Panc1 (cell line): Measurements from ENCODE around the gene CSF1R. TPM values are rescaled to one million over a fixed set of nuclear protein-coding genes. Genes with fewer than 3 reads are reported as not detected.

Experiments
- ATAC-seq: fragments of 200-7000 bp; cut with Tn5 transposase; 2 replicates; pipeline ENCODE4 v1.9.1; 2020; ENCODE audit warnings: mild to moderate bottlenecking, moderate library complexity
- BruUV-seq: library from RNA; stranded (reverse); fragments of 400-500 nt; replicated peaks from 2 replicates; lab custom pipeline; 2021; lab: Mats Ljungman, UMichigan
- CTCF ChIA-PET: fragments of 300-600 bp; sonication (Branson Sonifier 250); formaldehyde crosslinking; loops from one replicate; lab custom pipeline; 2022; ENCODE audit warnings: antibody characterized with exemption; lab: Charles Lee
- POLR2A ChIA-PET: fragments of 300-600 bp; sonication (Branson Sonifier 250); formaldehyde crosslinking; loops from one replicate; lab custom pipeline; 2022; ENCODE audit warnings: antibody characterized with exemption; lab: Charles Lee
- DNase-seq: peaks from one replicate; pipeline ENCODE4 v3.0.0-alpha.2; 2010; ENCODE audit warnings: low read depth, low spot score
- H3K27ac ChIP-seq: 2 replicates; pipeline ENCODE4 v1.5.1; 2011; ENCODE audit warnings: mild to moderate bottlenecking, low read length, inconsistent platforms
- H3K27me3 ChIP-seq: fragments of 200-500 bp; sonication (Bioruptor generic); 2 replicates; pipeline ENCODE4 v1.6.0; 2014; ENCODE audit warnings: low read length, inconsistent platforms; ENCODE audit not compliant: control insufficient read depth, insufficient read depth
- H3K36me3 ChIP-seq: fragments of 200-500 bp; sonication (Bioruptor generic); 2 replicates; pipeline ENCODE4 v1.5.1; 2014; ENCODE audit warnings: inconsistent platforms, mild to moderate bottlenecking, low read length, moderate library complexity; ENCODE audit not compliant: control insufficient read depth, insufficient read depth
- H3K4me1 ChIP-seq: 2 replicates; pipeline ENCODE4 v1.5.1; 2011; ENCODE audit warnings: inconsistent platforms, mild to moderate bottlenecking, low read length, moderate library complexity; ENCODE audit not compliant: control insufficient read depth, insufficient read depth
- H3K4me3 ChIP-seq, 2 experiments: 2 replicates each; pipeline ENCODE4 v1.5.1; 2011 to 2012; ENCODE audit warnings: low read depth in 2 of 2, low read length in 2 of 2, mild to moderate bottlenecking in 2 of 2, inconsistent platforms in 1 of 2, moderate library complexity in 1 of 2
- H3K9me3 ChIP-seq: fragments of 200-500 bp; sonication (Bioruptor generic); 2 replicates; pipeline ENCODE4 v1.5.1; 2014; ENCODE audit warnings: low read depth, mild to moderate bottlenecking, inconsistent platforms, low read length, moderate library complexity; ENCODE audit not compliant: control insufficient read depth, insufficient read depth
- POLR2AphosphoS5 ChIP-seq: IDR thresholded peaks from 2 replicates; pipeline ENCODE4 v1.6.1; 2012; ENCODE audit warnings: mild to moderate bottlenecking, low read depth, low read length, moderate library complexity
- SIN3A ChIP-seq: IDR thresholded peaks from 2 replicates; pipeline ENCODE4 v1.6.1; 2012; ENCODE audit warnings: low read depth, mild to moderate bottlenecking, low read length, moderate library complexity, borderline replicate concordance; ENCODE audit not compliant: insufficient read depth
- TCF7L2 ChIP-seq: IDR thresholded peaks from 2 replicates; pipeline ENCODE4 v1.6.1; 2011; ENCODE audit warnings: mild to moderate bottlenecking, low read depth, low read length, inconsistent platforms
- in situ Hi-C: cut with HindIII; loops from 2 replicates; pipeline ENCODE4 v1.10.0; 2016; ENCODE audit warnings: low sequenced_read_pairs, low pct_unique_long_range_greater_than_20kb
- intact Hi-C: fragments of 100-400 bp; cut with micrococcal nuclease; formaldehyde crosslinking; loops from one replicate; pipeline ENCODE4 v1.10.0; 2022; ENCODE audit not compliant: unreplicated experiment
- total RNA-seq: library from RNA; stranded (reverse); gene quantifications from one replicate; pipeline ENCODE4 v1.2.1, GENCODE V29; 2021; ENCODE audit not compliant: unreplicated experiment
- TF ChIP-seq, protein P1 (sequence below): fragments of 450-650 bp; IDR thresholded peaks from 2 replicates; pipeline ENCODE4 v1.5.1; 2017; ENCODE audit warnings: mild to moderate bottlenecking
- TF ChIP-seq, protein P2 (sequence below), 2 experiments: IDR thresholded peaks; 2 replicates each; pipeline ENCODE4 v1.6.1; 2011 to 2012; ENCODE audit warnings: low read depth in 2 of 2, control low read depth in 1 of 2, low read length in 1 of 2, mild to moderate bottlenecking in 1 of 2, moderate library complexity in 1 of 2; ENCODE audit not compliant: insufficient read depth in 1 of 2

CSF1R gene
- total RNA-seq, 1 experiment from 2014 or later: 0.05 TPM

DNA sequence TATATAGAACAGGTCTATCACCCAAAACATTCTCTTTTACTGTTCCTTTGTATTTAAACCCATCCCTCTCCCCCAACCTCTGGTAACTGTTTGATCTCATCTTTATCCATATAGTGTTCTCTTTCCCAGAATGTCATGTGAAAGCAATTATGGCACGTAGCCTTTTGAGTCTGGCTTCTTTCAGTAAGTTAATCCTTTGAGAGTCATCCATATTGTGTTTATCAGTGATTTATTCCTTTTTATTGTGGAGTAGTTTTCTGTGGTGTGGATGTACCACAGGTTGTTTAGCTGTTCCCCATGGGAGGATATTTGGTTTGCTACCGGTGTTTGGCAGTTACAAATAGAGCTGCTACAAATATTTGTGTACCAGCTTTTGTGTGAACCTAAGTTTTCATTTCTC, 47.8 kb downstream of the CSF1R start:
- Histone ChIP-seq H3K27me3 (no peaks in the 10 kb centered on the region), H3K9me3 (no peaks in the 10 kb centered on the region), H3K36me3 (peaks cover 61% of the 10 kb centered on the region), H3K4me1 (no peaks in the 10 kb centered on the region), H3K27ac (no peak overlapping the region), H3K4me3 (no peak overlapping the region)
- no TSS peak for BruUV-seq
- ATAC-seq (no peak), DNase-seq (no peak)
- intact Hi-C loops (no loop called here), in situ Hi-C loops (no loop called here)
- ChIA-PET CTCF (no interaction called here), POLR2A (no interaction called here)
- TF ChIP-seq, protein P1, sequence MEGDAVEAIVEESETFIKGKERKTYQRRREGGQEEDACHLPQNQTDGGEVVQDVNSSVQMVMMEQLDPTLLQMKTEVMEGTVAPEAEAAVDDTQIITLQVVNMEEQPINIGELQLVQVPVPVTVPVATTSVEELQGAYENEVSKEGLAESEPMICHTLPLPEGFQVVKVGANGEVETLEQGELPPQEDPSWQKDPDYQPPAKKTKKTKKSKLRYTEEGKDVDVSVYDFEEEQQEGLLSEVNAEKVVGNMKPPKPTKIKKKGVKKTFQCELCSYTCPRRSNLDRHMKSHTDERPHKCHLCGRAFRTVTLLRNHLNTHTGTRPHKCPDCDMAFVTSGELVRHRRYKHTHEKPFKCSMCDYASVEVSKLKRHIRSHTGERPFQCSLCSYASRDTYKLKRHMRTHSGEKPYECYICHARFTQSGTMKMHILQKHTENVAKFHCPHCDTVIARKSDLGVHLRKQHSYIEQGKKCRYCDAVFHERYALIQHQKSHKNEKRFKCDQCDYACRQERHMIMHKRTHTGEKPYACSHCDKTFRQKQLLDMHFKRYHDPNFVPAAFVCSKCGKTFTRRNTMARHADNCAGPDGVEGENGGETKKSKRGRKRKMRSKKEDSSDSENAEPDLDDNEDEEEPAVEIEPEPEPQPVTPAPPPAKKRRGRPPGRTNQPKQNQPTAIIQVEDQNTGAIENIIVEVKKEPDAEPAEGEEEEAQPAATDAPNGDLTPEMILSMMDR: no peak
- TF ChIP-seq SIN3A (no peak), TCF7L2 (no peak), POLR2AphosphoS5 (no peak)
- TF ChIP-seq, protein P2, sequence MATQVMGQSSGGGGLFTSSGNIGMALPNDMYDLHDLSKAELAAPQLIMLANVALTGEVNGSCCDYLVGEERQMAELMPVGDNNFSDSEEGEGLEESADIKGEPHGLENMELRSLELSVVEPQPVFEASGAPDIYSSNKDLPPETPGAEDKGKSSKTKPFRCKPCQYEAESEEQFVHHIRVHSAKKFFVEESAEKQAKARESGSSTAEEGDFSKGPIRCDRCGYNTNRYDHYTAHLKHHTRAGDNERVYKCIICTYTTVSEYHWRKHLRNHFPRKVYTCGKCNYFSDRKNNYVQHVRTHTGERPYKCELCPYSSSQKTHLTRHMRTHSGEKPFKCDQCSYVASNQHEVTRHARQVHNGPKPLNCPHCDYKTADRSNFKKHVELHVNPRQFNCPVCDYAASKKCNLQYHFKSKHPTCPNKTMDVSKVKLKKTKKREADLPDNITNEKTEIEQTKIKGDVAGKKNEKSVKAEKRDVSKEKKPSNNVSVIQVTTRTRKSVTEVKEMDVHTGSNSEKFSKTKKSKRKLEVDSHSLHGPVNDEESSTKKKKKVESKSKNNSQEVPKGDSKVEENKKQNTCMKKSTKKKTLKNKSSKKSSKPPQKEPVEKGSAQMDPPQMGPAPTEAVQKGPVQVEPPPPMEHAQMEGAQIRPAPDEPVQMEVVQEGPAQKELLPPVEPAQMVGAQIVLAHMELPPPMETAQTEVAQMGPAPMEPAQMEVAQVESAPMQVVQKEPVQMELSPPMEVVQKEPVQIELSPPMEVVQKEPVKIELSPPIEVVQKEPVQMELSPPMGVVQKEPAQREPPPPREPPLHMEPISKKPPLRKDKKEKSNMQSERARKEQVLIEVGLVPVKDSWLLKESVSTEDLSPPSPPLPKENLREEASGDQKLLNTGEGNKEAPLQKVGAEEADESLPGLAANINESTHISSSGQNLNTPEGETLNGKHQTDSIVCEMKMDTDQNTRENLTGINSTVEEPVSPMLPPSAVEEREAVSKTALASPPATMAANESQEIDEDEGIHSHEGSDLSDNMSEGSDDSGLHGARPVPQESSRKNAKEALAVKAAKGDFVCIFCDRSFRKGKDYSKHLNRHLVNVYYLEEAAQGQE (IDR thresholded peaks at IDR 0.05; ENCODE audit: insufficient read depth in 1 of 2, low read depth in 2 of 2, low read length in 1 of 2): no peak

DNA sequence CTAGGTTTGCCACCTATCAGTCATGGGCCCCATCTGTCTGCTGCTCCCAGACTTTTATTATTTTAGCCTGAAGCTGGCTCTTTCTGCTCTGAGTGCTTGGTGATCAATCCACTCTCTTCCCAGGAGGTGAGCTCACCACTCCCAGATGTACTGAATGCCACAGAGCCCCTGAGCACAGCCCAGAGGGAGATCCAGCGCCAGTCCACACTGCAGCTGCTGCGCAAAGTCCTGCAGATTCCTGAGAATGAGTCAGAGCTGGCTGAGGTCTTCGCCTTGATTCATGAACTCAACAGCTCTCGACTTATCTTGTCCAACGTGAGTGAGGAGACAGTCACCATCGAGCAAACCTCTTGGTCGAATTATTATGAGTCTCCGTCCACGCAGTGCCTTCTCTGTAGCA, 49.8 kb downstream of the CSF1R start:
- H3K9me3 ChIP-seq: no peaks in the 10 kb centered on the region
- no peak overlapping the region for H3K4me3 ChIP-seq
- BruUV-seq: no TSS peak
- ChIA-PET POLR2A (no interaction called here), CTCF (no interaction called here)
- peaks cover 61% of the 10 kb centered on the region for H3K36me3 ChIP-seq
- ATAC-seq (no peak), DNase-seq (no peak)
- H3K27ac ChIP-seq: no peak overlapping the region
- in situ Hi-C loops: no loop called here
- no peaks in the 10 kb centered on the region for H3K27me3 ChIP-seq
- TF ChIP-seq POLR2AphosphoS5 (no peak), TCF7L2 (no peak)
- TF ChIP-seq, protein P2 (IDR thresholded peaks at IDR 0.05; ENCODE audit: insufficient read depth in 1 of 2, low read depth in 2 of 2, low read length in 1 of 2): no peak
- H3K4me1 ChIP-seq: no peaks in the 10 kb centered on the region
- intact Hi-C loops: no loop called here
